SH-SY5Y (cell line): Measurements from ENCODE around the gene MTCL3.

Experiments used
- GATA2 ChIP-seq: IDR thresholded peaks from 2 replicates; pipeline ENCODE4 v1.6.1; 2011; ENCODE audit warnings: mild to moderate bottlenecking, low read depth, low read length
- GATA3 ChIP-seq: IDR thresholded peaks from 2 replicates; pipeline ENCODE4 v1.6.1; 2011; ENCODE audit warnings: low read depth, mild to moderate bottlenecking, low read length, moderate library complexity

- TF ChIP-seq GATA3 (no peak), GATA2 (no peak)
Observed at GRCh38 chr6:127547215-127547614, 28.1 kb upstream of the MTCL3 start.
